WTC11 (cell line): ENCODE results near the gene MED9. TPM values are rescaled to one million over a fixed set of nuclear protein-coding genes. Genes with fewer than 3 reads are reported as not detected.

Experiments used
- ATAC-seq: fragments of 200-7000 bp; cut with Tn5 transposase; 2 replicates; pipeline ENCODE4 v1.10.0; 2021; ENCODE audit warnings: mild to moderate bottlenecking, moderate library complexity
- Bru-seq: library from RNA; stranded (reverse); fragments of 400-500 nt; gene quantifications from one replicate; lab custom pipeline; 2021; lab: Mats Ljungman, UMichigan
- CTCF ChIA-PET: fragments of 300-600 bp; sonication (Branson Sonifier 250); formaldehyde crosslinking; loops from one replicate; lab custom pipeline; 2021; ENCODE audit warnings: antibody characterized with exemption; lab: Charles Lee
- POLR2A ChIA-PET: fragments of 350-600 bp; sonication (Branson Sonifier 250); formaldehyde crosslinking; loops from one replicate; lab custom pipeline; 2021; ENCODE audit warnings: antibody characterized with exemption; lab: Charles Lee
- DNase-seq: peaks from one replicate; pipeline ENCODE4 v3.0.0; 2021; ENCODE audit warnings: low spot score
- H3K27ac Mint-ChIP-seq: 2 replicates; pipeline ENCODE4 v1.8.0; 2021; ENCODE audit warnings: mixed read lengths
- H3K27me3 Mint-ChIP-seq: 2 replicates; pipeline ENCODE4 v1.8.0; 2021; ENCODE audit warnings: low read depth, mild to moderate bottlenecking, moderate library complexity, mixed read lengths
- H3K36me3 Mint-ChIP-seq: 2 replicates; pipeline ENCODE4 v1.8.0; 2021; ENCODE audit warnings: mixed read lengths
- H3K4me1 Mint-ChIP-seq: 2 replicates; pipeline ENCODE4 v1.8.0; 2022; ENCODE audit warnings: mixed read lengths
- H3K4me3 Mint-ChIP-seq: 2 replicates; pipeline ENCODE4 v1.8.0; 2021; ENCODE audit warnings: mild to moderate bottlenecking, moderate library complexity, mixed read lengths
- H3K9me3 Mint-ChIP-seq: 2 replicates; pipeline ENCODE4 v1.8.0; 2021; ENCODE audit warnings: mixed read lengths
- CBFB ChIP-seq: sonication (generic); formaldehyde crosslinking; IDR thresholded peaks from 2 replicates; pipeline ENCODE4 v1.8.1; 2022; ENCODE audit warnings: mild to moderate bottlenecking, low read depth, missing genetic modification reagents
- CREB1 ChIP-seq: sonication (generic); formaldehyde crosslinking; IDR thresholded peaks from 2 replicates; pipeline ENCODE4 v1.8.0; 2023; ENCODE audit warnings: mild to moderate bottlenecking, missing genetic modification reagents
- CREM ChIP-seq: sonication (generic); formaldehyde crosslinking; IDR thresholded peaks from 2 replicates; pipeline ENCODE4 v1.8.1; 2022; ENCODE audit warnings: mild to moderate bottlenecking, missing genetic modification reagents, moderate library complexity
- ELF4 ChIP-seq: sonication (generic); formaldehyde crosslinking; IDR thresholded peaks from 2 replicates; pipeline ENCODE4 v1.8.1; 2022; ENCODE audit warnings: low read depth, mild to moderate bottlenecking, moderate library complexity, missing genetic modification reagents
- ERG ChIP-seq: fragments of 250-450 bp; sonication (Bioruptor Pico); IDR thresholded peaks from 2 replicates; pipeline ENCODE4 v1.8.0; 2021; ENCODE audit warnings: mild to moderate bottlenecking
- ESRRA ChIP-seq: sonication (generic); formaldehyde crosslinking; IDR thresholded peaks from 2 replicates; pipeline ENCODE4 v1.8.1; 2022; ENCODE audit warnings: mild to moderate bottlenecking, missing genetic modification reagents, borderline replicate concordance
- FOXP4 ChIP-seq: sonication (generic); formaldehyde crosslinking; IDR thresholded peaks from 2 replicates; pipeline ENCODE4 v1.8.0; 2022; ENCODE audit warnings: mild to moderate bottlenecking, missing genetic modification reagents
- GABPB1 ChIP-seq: sonication (generic); formaldehyde crosslinking; IDR thresholded peaks from 2 replicates; pipeline ENCODE4 v1.8.1; 2023; ENCODE audit warnings: mild to moderate bottlenecking, missing genetic modification reagents
- HMGA2 ChIP-seq: fragments of 250-450 bp; sonication (Bioruptor Pico); IDR thresholded peaks from 2 replicates; pipeline ENCODE4 v1.4.0; 2021; ENCODE audit warnings: mild to moderate bottlenecking, moderate library complexity
- KAT7 ChIP-seq: sonication (generic); formaldehyde crosslinking; IDR thresholded peaks from 2 replicates; pipeline ENCODE4 v1.8.1; 2023; ENCODE audit warnings: missing genetic modification reagents, mild to moderate bottlenecking, borderline replicate concordance
- NFE2L1 ChIP-seq: sonication (generic); formaldehyde crosslinking; IDR thresholded peaks from 2 replicates; pipeline ENCODE4 v1.8.1; 2023; ENCODE audit warnings: missing genetic modification reagents
- NR2C2 ChIP-seq: sonication (generic); formaldehyde crosslinking; IDR thresholded peaks from 2 replicates; pipeline ENCODE4 v1.8.0; 2022; ENCODE audit warnings: mild to moderate bottlenecking, missing genetic modification reagents
- PRDM15 ChIP-seq: sonication (generic); formaldehyde crosslinking; IDR thresholded peaks from 2 replicates; pipeline ENCODE4 v1.8.0; 2022; ENCODE audit warnings: missing genetic modification reagents
- PRRX2 ChIP-seq: fragments of 250-450 bp; sonication (Bioruptor Pico); IDR thresholded peaks from 2 replicates; pipeline ENCODE4 v1.8.0; 2021; ENCODE audit warnings: mild to moderate bottlenecking
- RELA ChIP-seq: sonication (generic); formaldehyde crosslinking; IDR thresholded peaks from 2 replicates; pipeline ENCODE4 v1.8.1; 2022; ENCODE audit warnings: missing genetic modification reagents, mild to moderate bottlenecking, borderline replicate concordance
- RORB ChIP-seq: fragments of 250-450 bp; sonication (Bioruptor Pico); IDR thresholded peaks from 2 replicates; pipeline ENCODE4 v1.9.0; 2021; ENCODE audit warnings: mild to moderate bottlenecking
- TEAD1 ChIP-seq: sonication (generic); formaldehyde crosslinking; IDR thresholded peaks from 2 replicates; pipeline ENCODE4 v1.8.0; 2022; ENCODE audit warnings: mild to moderate bottlenecking, missing genetic modification reagents
- ZBTB21 ChIP-seq: sonication (generic); formaldehyde crosslinking; IDR thresholded peaks from 2 replicates; pipeline ENCODE4 v1.8.1; 2023; ENCODE audit warnings: mild to moderate bottlenecking, missing genetic modification reagents, borderline replicate concordance
- ZBTB43 ChIP-seq: sonication (generic); formaldehyde crosslinking; IDR thresholded peaks from 2 replicates; pipeline ENCODE4 v1.8.1; 2023; ENCODE audit warnings: mild to moderate bottlenecking, missing genetic modification reagents
- long read RNA-seq, 3 experiments: library from RNA in 1 of 3; library from capped mRNA in 1 of 3; library from polyadenylated mRNA in 1 of 3; unstranded in 2 of 3; stranded (forward) in 1 of 3; transcript quantifications; one replicate each; pipeline ENCODE4 v2.0.0, GENCODE V29; 2021
- total RNA-seq: library from RNA; stranded (reverse); gene quantifications from 3 replicates; pipeline ENCODE4 v1.2.3, GENCODE V29; 2021
- TF ChIP-seq, protein P1 (sequence below): sonication (generic); formaldehyde crosslinking; IDR thresholded peaks from 2 replicates; pipeline ENCODE4 v1.8.0; 2023; ENCODE audit warnings: missing genetic modification reagents
- TF ChIP-seq, protein P2 (sequence below): fragments of 250-450 bp; sonication (Bioruptor Pico); IDR thresholded peaks from 2 replicates; pipeline ENCODE4 v1.9.0; 2021; ENCODE audit warnings: mild to moderate bottlenecking
- TF ChIP-seq, protein P3 (sequence below): fragments of 250-450 bp; sonication (Bioruptor Pico); IDR thresholded peaks from 2 replicates; pipeline ENCODE4 v1.9.0; 2021; ENCODE audit warnings: mild to moderate bottlenecking, borderline replicate concordance

Gene MED9
- total RNA-seq (15.9 to 21.1 TPM (median 18.1 TPM) in 3 replicates), Bru-seq, nascent RNA (percentile 90 among the genes with signal in this experiment)
- long read RNA-seq, experiment 1, transcript MED9-201 (2 exons, 2,228 nt) = major isoform, 50 of 59 reads
- long read RNA-seq, experiment 1, partial matches to known transcripts = 0 of 59 reads
- long read RNA-seq, experiment 1, other reads (novel, unspliced or antisense) = 7 of 59 reads
- long read RNA-seq, experiment 2, transcript MED9-201 (2 exons, 2,228 nt) = major isoform, 12 of 23 reads
- long read RNA-seq, experiment 2, partial matches to known transcripts = 0 of 23 reads
- long read RNA-seq, experiment 2, other reads (novel, unspliced or antisense) = 11 of 23 reads
- long read RNA-seq, experiment 3, transcript MED9-201 (2 exons, 2,228 nt) = major isoform, 8 of 10 reads
- long read RNA-seq, experiment 3, partial matches to known transcripts = 0 of 10 reads
- long read RNA-seq, experiment 3, other reads (novel, unspliced or antisense) = 2 of 10 reads

DNA sequence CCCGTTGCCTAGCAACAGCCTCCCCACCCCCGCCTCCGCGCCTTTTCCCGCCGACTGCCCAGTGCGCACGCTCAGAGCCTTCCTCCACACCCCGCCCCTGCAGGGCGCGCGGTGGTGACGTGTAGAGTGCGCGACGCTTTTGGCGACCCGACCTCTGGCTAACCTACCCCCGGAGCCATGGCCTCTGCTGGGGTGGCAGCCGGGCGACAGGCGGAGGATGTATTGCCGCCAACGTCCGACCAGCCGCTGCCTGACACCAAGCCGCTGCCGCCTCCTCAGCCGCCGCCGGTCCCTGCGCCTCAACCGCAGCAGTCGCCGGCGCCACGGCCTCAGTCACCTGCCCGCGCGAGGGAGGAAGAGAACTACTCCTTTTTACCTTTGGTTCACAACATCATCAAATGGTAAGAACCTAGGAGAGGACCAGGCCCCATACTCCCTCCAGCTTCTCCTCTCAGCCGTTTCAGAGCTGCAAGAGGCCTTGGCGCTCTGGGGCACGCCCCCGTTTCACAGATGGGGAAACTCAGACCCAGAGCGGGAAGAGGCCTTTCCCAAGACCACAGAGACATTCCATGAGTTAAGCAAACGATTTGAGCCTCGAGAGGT lies at the start of gene MED9:
Gene MED9 (plus strand): TSS at position 136 of the 603 bp plus-strand sequence. CDS start 42 bp downstream, at position 178.
- peak; percentile 95 for DNase-seq
- peak within 1 kb of the TSS; percentile 98 for H3K4me3 Mint-ChIP-seq
- TF ChIP-seq TEAD1 (CRISPR knock-in tag) (no peak), GABPB1 (CRISPR knock-in tag) (no peak), NR2C2 (CRISPR knock-in tag) (peak; percentile 56; the same call in 1 of the 2 replicates), ELF4 (no peak), NFE2L1 (CRISPR knock-in tag) (peak; percentile 82; the same call in 1 of the 2 replicates), HMGA2 (no peak), ZBTB21 (no peak), RORB (CRISPR knock-in tag) (no peak), ZBTB43 (CRISPR knock-in tag) (peak; percentile 62; the same call in 1 of the 2 replicates), RELA (CRISPR knock-in tag) (0 out of 2 replicates have a peak, but pooled peaks have one; percentile 44), PRDM15 (0 out of 2 replicates have a peak, but pooled peaks have one; percentile 21), FOXP4 (peak; percentile 34; the same call in 1 of the 2 replicates), ERG (CRISPR knock-in tag) (no peak), CREB1 (CRISPR knock-in tag) (peak; percentile 93), ESRRA (peak; percentile 96), CBFB (CRISPR knock-in tag) (no peak), KAT7 (CRISPR knock-in tag) (peak; percentile 70; the same call in 1 of the 2 replicates), CREM (CRISPR knock-in tag) (peak; percentile 98), PRRX2 (CRISPR knock-in tag) (no peak)
- TF ChIP-seq, protein P1, sequence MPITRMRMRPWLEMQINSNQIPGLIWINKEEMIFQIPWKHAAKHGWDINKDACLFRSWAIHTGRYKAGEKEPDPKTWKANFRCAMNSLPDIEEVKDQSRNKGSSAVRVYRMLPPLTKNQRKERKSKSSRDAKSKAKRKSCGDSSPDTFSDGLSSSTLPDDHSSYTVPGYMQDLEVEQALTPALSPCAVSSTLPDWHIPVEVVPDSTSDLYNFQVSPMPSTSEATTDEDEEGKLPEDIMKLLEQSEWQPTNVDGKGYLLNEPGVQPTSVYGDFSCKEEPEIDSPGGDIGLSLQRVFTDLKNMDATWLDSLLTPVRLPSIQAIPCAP (CRISPR knock-in tag) = 0 out of 2 replicates have a peak, but pooled peaks have one; percentile 27
- TF ChIP-seq, protein P2, sequence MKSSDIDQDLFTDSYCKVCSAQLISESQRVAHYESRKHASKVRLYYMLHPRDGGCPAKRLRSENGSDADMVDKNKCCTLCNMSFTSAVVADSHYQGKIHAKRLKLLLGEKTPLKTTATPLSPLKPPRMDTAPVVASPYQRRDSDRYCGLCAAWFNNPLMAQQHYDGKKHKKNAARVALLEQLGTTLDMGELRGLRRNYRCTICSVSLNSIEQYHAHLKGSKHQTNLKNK (CRISPR knock-in tag) = no peak
- TF ChIP-seq, protein P3, sequence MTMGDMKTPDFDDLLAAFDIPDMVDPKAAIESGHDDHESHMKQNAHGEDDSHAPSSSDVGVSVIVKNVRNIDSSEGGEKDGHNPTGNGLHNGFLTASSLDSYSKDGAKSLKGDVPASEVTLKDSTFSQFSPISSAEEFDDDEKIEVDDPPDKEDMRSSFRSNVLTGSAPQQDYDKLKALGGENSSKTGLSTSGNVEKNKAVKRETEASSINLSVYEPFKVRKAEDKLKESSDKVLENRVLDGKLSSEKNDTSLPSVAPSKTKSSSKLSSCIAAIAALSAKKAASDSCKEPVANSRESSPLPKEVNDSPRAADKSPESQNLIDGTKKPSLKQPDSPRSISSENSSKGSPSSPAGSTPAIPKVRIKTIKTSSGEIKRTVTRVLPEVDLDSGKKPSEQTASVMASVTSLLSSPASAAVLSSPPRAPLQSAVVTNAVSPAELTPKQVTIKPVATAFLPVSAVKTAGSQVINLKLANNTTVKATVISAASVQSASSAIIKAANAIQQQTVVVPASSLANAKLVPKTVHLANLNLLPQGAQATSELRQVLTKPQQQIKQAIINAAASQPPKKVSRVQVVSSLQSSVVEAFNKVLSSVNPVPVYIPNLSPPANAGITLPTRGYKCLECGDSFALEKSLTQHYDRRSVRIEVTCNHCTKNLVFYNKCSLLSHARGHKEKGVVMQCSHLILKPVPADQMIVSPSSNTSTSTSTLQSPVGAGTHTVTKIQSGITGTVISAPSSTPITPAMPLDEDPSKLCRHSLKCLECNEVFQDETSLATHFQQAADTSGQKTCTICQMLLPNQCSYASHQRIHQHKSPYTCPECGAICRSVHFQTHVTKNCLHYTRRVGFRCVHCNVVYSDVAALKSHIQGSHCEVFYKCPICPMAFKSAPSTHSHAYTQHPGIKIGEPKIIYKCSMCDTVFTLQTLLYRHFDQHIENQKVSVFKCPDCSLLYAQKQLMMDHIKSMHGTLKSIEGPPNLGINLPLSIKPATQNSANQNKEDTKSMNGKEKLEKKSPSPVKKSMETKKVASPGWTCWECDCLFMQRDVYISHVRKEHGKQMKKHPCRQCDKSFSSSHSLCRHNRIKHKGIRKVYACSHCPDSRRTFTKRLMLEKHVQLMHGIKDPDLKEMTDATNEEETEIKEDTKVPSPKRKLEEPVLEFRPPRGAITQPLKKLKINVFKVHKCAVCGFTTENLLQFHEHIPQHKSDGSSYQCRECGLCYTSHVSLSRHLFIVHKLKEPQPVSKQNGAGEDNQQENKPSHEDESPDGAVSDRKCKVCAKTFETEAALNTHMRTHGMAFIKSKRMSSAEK (CRISPR knock-in tag) = no peak

More for the DNA sequence above, at the start of gene MED9:
- peaks cover 17% of the 10 kb centered on the region for H3K4me1 Mint-ChIP-seq
- CTCF ChIA-PET = no interaction called here
- H3K27ac Mint-ChIP-seq = peak within 1 kb of the TSS; percentile 98
- POLR2A ChIA-PET = interaction anchor here (0.7 kb wide), 1 partner anchor 530 kb away, joined by 3 read pairs; no protein-coding TSS in a partner anchor
- peaks cover 8% of the 10 kb centered on the region; the same call in 1 of the 2 replicates for H3K27me3 Mint-ChIP-seq
- peaks cover 1% of the 10 kb centered on the region; the same call in 1 of the 2 replicates for H3K36me3 Mint-ChIP-seq
- ATAC-seq = peak; percentile 95
- H3K9me3 Mint-ChIP-seq = no peaks in the 10 kb centered on the region
